ENCODE measurements around the gene NLGN4Y. TPM values are rescaled to one million over a fixed set of nuclear protein-coding genes. Genes with fewer than 3 reads are reported as not detected.

NLGN4Y gene
- total RNA-seq, 1 donor from 2014 or later = not detected

DNA sequence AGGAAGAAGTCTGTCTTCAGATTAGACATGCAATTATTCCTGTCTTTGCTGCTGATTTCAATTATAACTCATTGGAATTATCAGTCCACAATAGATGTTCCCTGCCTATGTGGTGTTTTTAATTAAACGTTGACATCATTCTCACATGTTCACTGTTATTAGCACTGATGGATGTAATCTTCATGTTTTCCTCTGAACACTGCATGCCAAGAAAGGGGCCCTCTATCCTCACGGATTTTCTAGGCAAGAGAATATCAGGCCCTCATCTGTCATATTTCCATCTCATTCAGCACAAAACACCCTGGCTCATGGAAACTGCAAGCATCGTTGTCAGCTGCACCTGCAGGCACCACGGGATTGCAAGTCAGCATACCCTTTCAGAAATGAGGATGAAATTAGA, 224.0 kb downstream of the NLGN4Y start:
- no peak overlapping the region for H3K4me3 Mint-ChIP-seq
- H3K27ac Mint-ChIP-seq (ENCODE audit: unreplicated experiment) = no peak overlapping the region
- no peaks in the 10 kb centered on the region for H3K27me3 Mint-ChIP-seq (ENCODE audit: low read depth)
- no peaks in the 10 kb centered on the region for H3K4me1 Mint-ChIP-seq
- H3K9me3 Mint-ChIP-seq = no peaks in the 10 kb centered on the region
- TF ChIP-seq CTCF (conservative IDR thresholded peaks at IDR 0.05) = no peak
- no peaks in the 10 kb centered on the region for H3K36me3 Mint-ChIP-seq (ENCODE audit: low read depth)
- no peak for DNase-seq (ENCODE audit: low read depth, low spot score)

DNA sequence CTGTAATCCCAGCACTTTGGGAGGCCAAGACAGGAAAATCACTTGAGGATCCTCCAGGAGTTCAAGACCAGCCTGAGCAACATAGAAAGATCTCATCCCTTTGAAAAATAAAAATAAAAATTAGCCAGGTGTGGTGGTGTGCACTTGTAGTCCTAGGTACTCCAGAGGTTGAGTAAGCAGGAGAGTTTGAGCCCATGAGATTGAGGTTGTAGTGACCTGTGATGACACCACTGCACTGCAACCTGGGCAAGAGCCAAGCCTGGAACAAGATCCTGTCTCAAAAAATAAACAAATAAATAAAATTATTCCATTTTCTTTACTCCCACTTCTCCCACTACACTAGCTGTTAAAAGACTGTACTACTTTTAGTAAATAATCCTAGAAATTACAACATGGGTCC, 231.2 kb downstream of the NLGN4Y start:
- Mint-ChIP-seq H3K4me1 (no peaks in the 10 kb centered on the region), H3K36me3 (ENCODE audit: low read depth) (no peaks in the 10 kb centered on the region), H3K27ac (ENCODE audit: unreplicated experiment) (no peak overlapping the region), H3K9me3 (no peaks in the 10 kb centered on the region), H3K4me3 (no peak overlapping the region), H3K27me3 (ENCODE audit: low read depth) (no peaks in the 10 kb centered on the region)
- DNase-seq (ENCODE audit: low read depth, low spot score) = no peak
- no peak for TF ChIP-seq CTCF (conservative IDR thresholded peaks at IDR 0.05)

GRCh38 chrY:14762903-14763302, 238.6 kb downstream of the NLGN4Y start:
- H3K4me1 Mint-ChIP-seq = no peaks in the 10 kb centered on the region
- no peak for DNase-seq (ENCODE audit: low read depth, low spot score)
- H3K4me3 Mint-ChIP-seq = no peak overlapping the region
- H3K9me3 Mint-ChIP-seq = no peaks in the 10 kb centered on the region
- H3K27ac Mint-ChIP-seq (ENCODE audit: unreplicated experiment) = no peak overlapping the region
- TF ChIP-seq CTCF (conservative IDR thresholded peaks at IDR 0.05) = no peak
- no peaks in the 10 kb centered on the region for H3K27me3 Mint-ChIP-seq (ENCODE audit: low read depth)
- H3K36me3 Mint-ChIP-seq (ENCODE audit: low read depth) = no peaks in the 10 kb centered on the region

DNA sequence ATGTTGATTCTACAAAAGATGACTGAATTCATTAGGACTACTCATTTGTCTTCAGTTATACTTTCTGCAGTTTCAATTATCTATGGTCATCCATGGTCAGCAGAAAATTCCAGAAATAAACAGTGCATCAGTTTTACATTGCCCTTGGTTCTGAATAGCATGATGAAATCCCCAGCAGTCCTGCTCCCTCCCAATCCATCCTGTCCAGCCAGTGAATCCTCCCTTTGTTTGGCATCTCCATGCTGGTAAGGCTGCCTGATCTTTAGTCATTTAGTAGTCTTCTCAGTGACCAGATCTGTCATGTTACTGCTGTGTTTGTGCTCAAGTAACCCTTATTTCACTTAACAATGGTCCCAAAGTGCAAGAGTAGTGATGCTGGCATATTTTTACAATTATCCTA, 239.3 kb downstream of the NLGN4Y start:
- TF ChIP-seq CTCF (conservative IDR thresholded peaks at IDR 0.05) = no peak
- no peaks in the 10 kb centered on the region for H3K4me1 Mint-ChIP-seq
- no peaks in the 10 kb centered on the region for H3K36me3 Mint-ChIP-seq (ENCODE audit: low read depth)
- H3K4me3 Mint-ChIP-seq = no peak overlapping the region
- H3K27ac Mint-ChIP-seq (ENCODE audit: unreplicated experiment) = no peak overlapping the region
- no peaks in the 10 kb centered on the region for H3K9me3 Mint-ChIP-seq
- no peak for DNase-seq (ENCODE audit: low read depth, low spot score)
- no peaks in the 10 kb centered on the region for H3K27me3 Mint-ChIP-seq (ENCODE audit: low read depth)

- Mint-ChIP-seq H3K9me3 (no peaks in the 10 kb centered on the region), H3K4me1 (no peaks in the 10 kb centered on the region), H3K27ac (ENCODE audit: unreplicated experiment) (no peak overlapping the region), H3K27me3 (ENCODE audit: low read depth) (no peaks in the 10 kb centered on the region), H3K4me3 (no peak overlapping the region), H3K36me3 (ENCODE audit: low read depth) (no peaks in the 10 kb centered on the region)
- no peak for DNase-seq (ENCODE audit: low read depth, low spot score)
- no peak for TF ChIP-seq CTCF (conservative IDR thresholded peaks at IDR 0.05)
Observed at GRCh38 chrY:14778208-14778607, 253.9 kb downstream of the NLGN4Y start.

DNA sequence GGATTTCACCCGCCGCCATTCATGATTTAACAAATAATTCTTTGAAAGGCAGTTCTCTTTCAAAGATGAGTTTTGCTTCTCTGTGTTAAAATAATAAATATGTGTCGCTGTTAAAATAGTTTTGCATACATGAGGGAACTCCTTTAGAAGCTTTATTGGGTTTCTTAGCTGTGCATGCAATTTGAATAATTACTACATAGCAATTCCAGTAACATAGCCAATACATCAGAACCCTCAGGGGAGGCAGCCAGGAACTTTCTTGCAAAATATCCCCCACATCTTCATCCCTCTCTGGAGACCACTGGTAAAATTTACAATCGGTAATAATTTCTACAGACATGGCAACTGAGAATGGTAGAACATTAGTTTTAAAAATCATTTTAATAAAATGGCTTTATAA, 268.8 kb downstream of the NLGN4Y start:
- Mint-ChIP-seq H3K4me1 (no peaks in the 10 kb centered on the region), H3K27ac (ENCODE audit: unreplicated experiment) (no peak overlapping the region), H3K27me3 (ENCODE audit: low read depth) (no peaks in the 10 kb centered on the region), H3K36me3 (ENCODE audit: low read depth) (no peaks in the 10 kb centered on the region), H3K4me3 (no peak overlapping the region), H3K9me3 (no peaks in the 10 kb centered on the region)
- no peak for DNase-seq (ENCODE audit: low read depth, low spot score)
- TF ChIP-seq CTCF (conservative IDR thresholded peaks at IDR 0.05) = no peak

All from neural crest cell (in vitro differentiated cells).